ENCODE measurements around the gene SEZ6. TPM values are rescaled to one million over a fixed set of nuclear protein-coding genes. Genes with fewer than 3 reads are reported as not detected.

The SEZ6 gene
- total RNA-seq, 1 donor from 2014 or later: not detected

- no peak for FAIRE-seq
- no peaks in the 10 kb centered on the region for H3K27me3 ChIP-seq (ENCODE audit: insufficient read depth, low read length)
- Mint-ChIP-seq H3K27me3 (ENCODE audit: low read depth, unreplicated experiment) (peaks cover 4% of the 10 kb centered on the region), H3K9me3 (ENCODE audit: unreplicated experiment) (no peaks in the 10 kb centered on the region), H3K4me3 (ENCODE audit: unreplicated experiment) (no peak overlapping the region), H3K4me1 (ENCODE audit: low read depth, unreplicated experiment) (no peaks in the 10 kb centered on the region), H3K36me3 (ENCODE audit: low read depth, unreplicated experiment) (peaks cover 7% of the 10 kb centered on the region), H3K27ac (ENCODE audit: unreplicated experiment) (no peak overlapping the region)
- peaks cover 6% of the 10 kb centered on the region for H4K20me1 ChIP-seq (ENCODE audit: insufficient read depth, low read length)
- TF ChIP-seq EZH2 (IDR thresholded peaks at IDR 0.05; ENCODE audit: insufficient read depth, low read length) (no peak), CTCF (IDR thresholded peaks at IDR 0.05; ENCODE audit: insufficient read depth, low read depth, low read length) (no peak)
- H3K79me2 ChIP-seq (ENCODE audit: insufficient read depth, low read length): peaks cover 2% of the 10 kb centered on the region
- H3K9ac ChIP-seq (ENCODE audit: low read length): no peak overlapping the region
- no peak overlapping the region for H2AFZ ChIP-seq (ENCODE audit: low read depth, low read length)
- no peaks in the 10 kb centered on the region for H3K36me3 ChIP-seq (ENCODE audit: insufficient read depth, low read length)
- no peak overlapping the region for H3K27ac ChIP-seq (ENCODE audit: low read depth, low read length)
- H3K4me3 ChIP-seq (ENCODE audit: insufficient read depth, low read depth, low read length): no peak overlapping the region
- H3K9me3 ChIP-seq (ENCODE audit: insufficient read depth, low read depth, low read length): no peaks in the 10 kb centered on the region
- H3K4me2 ChIP-seq (ENCODE audit: low read length): no peak overlapping the region
- peaks cover 10% of the 10 kb centered on the region for H3K4me1 ChIP-seq (ENCODE audit: insufficient read depth, low read length)
- DNase-seq (ENCODE audit: low read depth): no peak
These were observed 49.7 kb downstream of the SEZ6 start for GRCh38 chr17:28956112-28956511.

- no peak overlapping the region for H3K4me3 Mint-ChIP-seq (ENCODE audit: unreplicated experiment)
- Histone ChIP-seq H3K9me3 (ENCODE audit: insufficient read depth, low read depth, low read length) (no peaks in the 10 kb centered on the region), H3K4me3 (ENCODE audit: insufficient read depth, low read depth, low read length) (no peak overlapping the region), H3K27ac (ENCODE audit: low read depth, low read length) (no peak overlapping the region), H3K9ac (ENCODE audit: low read length) (no peak overlapping the region), H3K36me3 (ENCODE audit: insufficient read depth, low read length) (no peaks in the 10 kb centered on the region), H4K20me1 (ENCODE audit: insufficient read depth, low read length) (peaks cover 6% of the 10 kb centered on the region), H3K79me2 (ENCODE audit: insufficient read depth, low read length) (peaks cover 6% of the 10 kb centered on the region), H3K4me1 (ENCODE audit: insufficient read depth, low read length) (peaks cover 10% of the 10 kb centered on the region), H3K27me3 (ENCODE audit: insufficient read depth, low read length) (no peaks in the 10 kb centered on the region), H3K4me2 (ENCODE audit: low read length) (no peak overlapping the region), H2AFZ (ENCODE audit: low read depth, low read length) (no peak overlapping the region)
- DNase-seq (ENCODE audit: low read depth) (no peak), FAIRE-seq (no peak)
- no peak overlapping the region for H3K27ac Mint-ChIP-seq (ENCODE audit: unreplicated experiment)
- no peaks in the 10 kb centered on the region for H3K4me1 Mint-ChIP-seq (ENCODE audit: low read depth, unreplicated experiment)
- no peaks in the 10 kb centered on the region for H3K27me3 Mint-ChIP-seq (ENCODE audit: low read depth, unreplicated experiment)
- peaks cover 7% of the 10 kb centered on the region for H3K36me3 Mint-ChIP-seq (ENCODE audit: low read depth, unreplicated experiment)
- H3K9me3 Mint-ChIP-seq (ENCODE audit: unreplicated experiment): no peaks in the 10 kb centered on the region
- no peak for TF ChIP-seq CTCF (IDR thresholded peaks at IDR 0.05; ENCODE audit: insufficient read depth, low read depth, low read length)
- no peak for TF ChIP-seq EZH2 (IDR thresholded peaks at IDR 0.05; ENCODE audit: insufficient read depth, low read length)
These were observed 50.4 kb downstream of the SEZ6 start for GRCh38 chr17:28955408-28955807.

- Histone ChIP-seq H3K9ac (ENCODE audit: low read length) (no peak overlapping the region), H3K27me3 (ENCODE audit: insufficient read depth, low read length) (no peaks in the 10 kb centered on the region), H3K4me1 (ENCODE audit: insufficient read depth, low read length) (peaks cover 10% of the 10 kb centered on the region), H3K27ac (ENCODE audit: low read depth, low read length) (no peak overlapping the region), H2AFZ (ENCODE audit: low read depth, low read length) (no peak overlapping the region), H4K20me1 (ENCODE audit: insufficient read depth, low read length) (peaks cover 6% of the 10 kb centered on the region), H3K4me3 (ENCODE audit: insufficient read depth, low read depth, low read length) (no peak overlapping the region), H3K9me3 (ENCODE audit: insufficient read depth, low read depth, low read length) (no peaks in the 10 kb centered on the region), H3K36me3 (ENCODE audit: insufficient read depth, low read length) (no peaks in the 10 kb centered on the region), H3K79me2 (ENCODE audit: insufficient read depth, low read length) (peaks cover 11% of the 10 kb centered on the region), H3K4me2 (ENCODE audit: low read length) (no peak overlapping the region)
- DNase-seq (ENCODE audit: low read depth): no peak
- TF ChIP-seq CTCF (IDR thresholded peaks at IDR 0.05; ENCODE audit: insufficient read depth, low read depth, low read length) (no peak), EZH2 (IDR thresholded peaks at IDR 0.05; ENCODE audit: insufficient read depth, low read length) (no peak)
- Mint-ChIP-seq H3K4me3 (ENCODE audit: unreplicated experiment) (no peak overlapping the region), H3K27ac (ENCODE audit: unreplicated experiment) (no peak overlapping the region), H3K36me3 (ENCODE audit: low read depth, unreplicated experiment) (peaks cover 7% of the 10 kb centered on the region), H3K9me3 (ENCODE audit: unreplicated experiment) (no peaks in the 10 kb centered on the region), H3K4me1 (ENCODE audit: low read depth, unreplicated experiment) (no peaks in the 10 kb centered on the region), H3K27me3 (ENCODE audit: low read depth, unreplicated experiment) (no peaks in the 10 kb centered on the region)
- FAIRE-seq: no peak
These were observed 50.9 kb downstream of the SEZ6 start for GRCh38 chr17:28954886-28955285.
